OCI-LY7 (cell line): ENCODE measurements around the gene CFAP100.

Experiments
- EZH2phosphoT487 ChIP-seq: fragments of 200-600 bp; sonication (generic); IDR thresholded peaks from 2 replicates; pipeline ENCODE4 v1.6.1; 2018; ENCODE audit warnings: low read depth, borderline replicate concordance, mild to moderate bottlenecking, mixed run types, antibody characterized with exemption, low read length, moderate library complexity, mixed read lengths
- TF ChIP-seq, protein P1 (sequence below): fragments of 200-600 bp; sonication (generic); conservative IDR thresholded peaks from 2 replicates; pipeline ENCODE4 v1.5.1; 2014; ENCODE audit warnings: mild to moderate bottlenecking, antibody characterized with exemption, low read length, moderate library complexity, mixed read lengths

DNA sequence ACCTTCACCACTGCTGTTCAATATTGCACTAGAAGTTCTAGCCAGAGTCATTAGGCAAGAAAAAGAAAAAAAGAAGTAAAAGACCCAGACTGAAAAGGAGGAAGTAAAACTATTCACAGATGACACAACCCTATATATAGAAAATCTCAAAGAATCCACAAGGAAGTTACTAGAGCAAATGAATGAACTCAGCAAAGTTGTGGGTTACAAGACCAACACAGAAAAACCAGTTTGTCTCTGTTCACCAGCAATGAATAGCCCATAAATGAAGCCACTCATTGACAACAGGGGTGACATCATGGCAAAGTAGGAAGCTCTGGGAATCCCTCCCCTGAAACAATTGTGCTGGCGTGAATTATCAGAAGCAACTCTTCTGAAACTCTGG lies 4.6 kb downstream of the CFAP100 start:
- TF ChIP-seq, protein P1, sequence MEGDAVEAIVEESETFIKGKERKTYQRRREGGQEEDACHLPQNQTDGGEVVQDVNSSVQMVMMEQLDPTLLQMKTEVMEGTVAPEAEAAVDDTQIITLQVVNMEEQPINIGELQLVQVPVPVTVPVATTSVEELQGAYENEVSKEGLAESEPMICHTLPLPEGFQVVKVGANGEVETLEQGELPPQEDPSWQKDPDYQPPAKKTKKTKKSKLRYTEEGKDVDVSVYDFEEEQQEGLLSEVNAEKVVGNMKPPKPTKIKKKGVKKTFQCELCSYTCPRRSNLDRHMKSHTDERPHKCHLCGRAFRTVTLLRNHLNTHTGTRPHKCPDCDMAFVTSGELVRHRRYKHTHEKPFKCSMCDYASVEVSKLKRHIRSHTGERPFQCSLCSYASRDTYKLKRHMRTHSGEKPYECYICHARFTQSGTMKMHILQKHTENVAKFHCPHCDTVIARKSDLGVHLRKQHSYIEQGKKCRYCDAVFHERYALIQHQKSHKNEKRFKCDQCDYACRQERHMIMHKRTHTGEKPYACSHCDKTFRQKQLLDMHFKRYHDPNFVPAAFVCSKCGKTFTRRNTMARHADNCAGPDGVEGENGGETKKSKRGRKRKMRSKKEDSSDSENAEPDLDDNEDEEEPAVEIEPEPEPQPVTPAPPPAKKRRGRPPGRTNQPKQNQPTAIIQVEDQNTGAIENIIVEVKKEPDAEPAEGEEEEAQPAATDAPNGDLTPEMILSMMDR, result no peak
- no peak for TF ChIP-seq EZH2phosphoT487
